Skin epidermis (tissue), 12 donors: ENCODE data around the gene CASP1.

ENCODE experiments used
- H3K27ac ChIP-seq, 21 experiments: fragments of 200-600 bp; sonication (generic) in 11 of 21; one replicate each; pipeline ENCODE4 v1.5.0; 2020; ENCODE audit warnings: mild to moderate bottlenecking in 3 of 21, inconsistent platforms in 2 of 21, moderate library complexity in 2 of 21
- H3K4me3 ChIP-seq, 7 experiments: fragments of 200-600 bp; sonication (generic) in 2 of 7; one replicate each; pipeline ENCODE4 v1.5.0; 2020; ENCODE audit warnings: inconsistent platforms in 2 of 7, mild to moderate bottlenecking in 2 of 7, moderate library complexity in 1 of 7

The CASP1 gene

GRCh38 chr11:105049481-105049880, 14.5 kb upstream of the CASP1 start:
- Histone ChIP-seq H3K4me3 (no peak overlapping the region), H3K27ac (no peak overlapping the region)

GRCh38 chr11:105046898-105047579, 12.1 kb upstream of the CASP1 start:
- Histone ChIP-seq H3K4me3 (no peak overlapping the region), H3K27ac (peak overlapping the region in 9 of 21 experiments; percentile 8 to 91 (median 43))

GRCh38 chr11:105045676-105046296, 10.8 kb upstream of the CASP1 start:
- H3K4me3 ChIP-seq: peak overlapping the region in 5 of 7 experiments; percentile 14 to 47 (median 32)
- peak overlapping the region in 19 of 21 experiments; percentile 7 to 91 (median 80) for H3K27ac ChIP-seq

GRCh38 chr11:105044557-105045524, 9.9 kb upstream of the CASP1 start, which contains the start of gene CARD16:
TSS of gene CARD16 (minus strand) at chr11:105045335. CDS start at chr11:105045297, 38 bp downstream.
- peak within 1 kb of the TSS; percentile 14 to 47 (median 32) for H3K4me3 ChIP-seq
- H3K27ac ChIP-seq: peak within 1 kb of the TSS in 20 of 21 experiments; percentile 15 to 91 (median 80)

GRCh38 chr11:105042178-105042577, 7.2 kb upstream of the CASP1 start:
- Histone ChIP-seq H3K27ac (no peak overlapping the region), H3K4me3 (peak overlapping the region in 1 of 7 experiments; percentile 47)

GRCh38 chr11:105040703-105041102, 5.8 kb upstream of the CASP1 start:
- Histone ChIP-seq H3K4me3 (no peak overlapping the region), H3K27ac (no peak overlapping the region)

- Histone ChIP-seq H3K27ac (peak overlapping the region; percentile 38 to 94 (median 82)), H3K4me3 (peak overlapping the region; percentile 28 to 53 (median 38))
These were observed 556 bp downstream of the CASP1 start for GRCh38 chr11:105034388-105034787.

GRCh38 chr11:105033781-105034180, 1.2 kb downstream of the CASP1 start:
- peak overlapping the region; percentile 28 to 53 (median 38) for H3K4me3 ChIP-seq

GRCh38 chr11:105033343-105033742, 1.6 kb downstream of the CASP1 start:
- Histone ChIP-seq H3K4me3 (peak overlapping the region; percentile 28 to 53 (median 38)), H3K27ac (peak overlapping the region in 14 of 21 experiments; percentile 9 to 94 (median 82))

More at GRCh38 chr11:105033781-105034180, 1.2 kb downstream of the CASP1 start:
- H3K27ac ChIP-seq: peak overlapping the region in 18 of 21 experiments; percentile 38 to 94 (median 82)

- Histone ChIP-seq H3K4me3 (peak overlapping the region in 5 of 7 experiments; percentile 3 to 53 (median 38)), H3K27ac (peak overlapping the region in 4 of 21 experiments; percentile 29 to 94 (median 91))
These were observed 2.4 kb downstream of the CASP1 start for GRCh38 chr11:105032495-105032894.

- Histone ChIP-seq H3K27ac (no peak overlapping the region), H3K4me3 (no peak overlapping the region)
These were observed 7.3 kb downstream of the CASP1 start for GRCh38 chr11:105027678-105028077.

- no peak overlapping the region for H3K4me3 ChIP-seq
- no peak overlapping the region for H3K27ac ChIP-seq
These were observed 10.6 kb downstream of the CASP1 start for GRCh38 chr11:105024394-105024793.

GRCh38 chr11:105023003-105023402, 11.9 kb downstream of the CASP1 start, which contains the start of gene CASP5:
TSS of gene CASP5 (minus strand) at chr11:105023168. CDS start at chr11:105023136, 32 bp downstream.
- Histone ChIP-seq H3K4me3 (no peak within 1 kb of the TSS), H3K27ac (peak within 1 kb of the TSS in 2 of 21 experiments; percentile 31 to 56)

GRCh38 chr11:105022527-105022926, 12.4 kb downstream of the CASP1 start:
- Histone ChIP-seq H3K27ac (peak overlapping the region in 2 of 21 experiments; percentile 31 to 56), H3K4me3 (no peak overlapping the region)

GRCh38 chr11:105007463-105007862, 27.5 kb downstream of the CASP1 start:
- no peak overlapping the region for H3K4me3 ChIP-seq
- no peak overlapping the region for H3K27ac ChIP-seq

GRCh38 chr11:105005451-105005845, 29.5 kb downstream of the CASP1 start:
- no peak overlapping the region for H3K27ac ChIP-seq
- H3K4me3 ChIP-seq: no peak overlapping the region

- Histone ChIP-seq H3K27ac (no peak overlapping the region), H3K4me3 (no peak overlapping the region)
These were observed 30.9 kb downstream of the CASP1 start for GRCh38 chr11:105004021-105004420.

- no peak overlapping the region for H3K4me3 ChIP-seq
- no peak overlapping the region for H3K27ac ChIP-seq
These were observed 31.8 kb downstream of the CASP1 start for GRCh38 chr11:105003151-105003550.

GRCh38 chr11:105000797-105001196, 34.1 kb downstream of the CASP1 start:
- no peak overlapping the region for H3K4me3 ChIP-seq
- no peak overlapping the region for H3K27ac ChIP-seq

- H3K27ac ChIP-seq: no peak overlapping the region
- no peak overlapping the region for H3K4me3 ChIP-seq
These were observed 34.8 kb downstream of the CASP1 start for GRCh38 chr11:105000167-105000566.
